Activated T-cell treated with anti-CD3 and anti-CD28 coated beads for 48 hours (primary cell): Measurements from ENCODE around the gene WDR86.

Experiments
- DNase-seq: peaks from one replicate; pipeline ENCODE4 v3.0.0-alpha.2; 2020; ENCODE audit warnings: low read depth

Gene WDR86

DNA sequence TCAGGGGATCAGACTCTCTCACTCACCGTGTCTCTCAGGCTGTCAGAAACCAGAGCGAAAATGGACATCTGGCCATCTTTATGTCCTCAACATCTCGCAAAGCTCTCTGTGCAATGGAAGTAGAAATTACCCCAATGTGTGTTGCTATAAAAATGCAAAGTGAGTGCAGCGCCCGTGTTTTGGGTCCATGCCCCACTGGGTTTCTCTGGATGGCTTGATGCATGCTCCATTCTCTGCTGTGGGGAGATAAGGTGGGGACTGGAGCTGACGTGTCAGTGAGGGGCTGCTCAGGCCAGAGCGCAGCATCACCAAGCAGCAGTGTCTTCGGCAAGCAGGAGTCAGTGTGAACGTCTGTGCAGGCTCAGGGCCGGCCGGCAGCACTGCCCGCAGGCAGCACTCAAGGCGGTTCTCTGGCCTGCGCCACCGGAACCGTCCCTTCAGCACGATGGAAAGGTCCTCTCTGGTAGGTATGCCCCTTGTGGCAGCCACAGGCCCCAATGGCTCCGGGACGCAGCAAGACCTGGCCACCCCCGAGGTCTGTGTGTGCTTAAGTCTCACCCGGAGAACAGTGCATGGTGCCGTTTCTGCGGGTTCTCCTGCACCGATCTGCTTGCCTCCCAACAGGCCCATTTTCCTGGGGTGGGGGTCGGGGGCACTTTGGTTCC lies 30.2 kb downstream of the WDR86 start:
- no peak for DNase-seq

DNA sequence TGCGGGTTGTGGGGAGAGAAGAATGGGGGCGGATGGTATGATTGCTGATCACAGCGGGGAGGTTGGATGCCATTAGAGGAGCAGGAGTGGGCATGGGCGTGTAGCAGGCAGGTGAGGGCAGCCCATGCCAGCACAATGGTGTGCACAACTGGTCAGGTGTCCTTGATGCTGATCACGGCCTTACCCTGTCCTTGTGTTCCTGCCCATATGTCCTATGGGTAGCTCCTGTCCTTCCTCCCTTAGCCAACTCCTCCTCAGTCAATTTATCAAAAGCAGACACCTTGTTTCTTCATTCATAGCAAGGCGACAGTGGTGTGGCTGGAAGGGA lies 30.7 kb downstream of the WDR86 start:
- no peak for DNase-seq

DNA sequence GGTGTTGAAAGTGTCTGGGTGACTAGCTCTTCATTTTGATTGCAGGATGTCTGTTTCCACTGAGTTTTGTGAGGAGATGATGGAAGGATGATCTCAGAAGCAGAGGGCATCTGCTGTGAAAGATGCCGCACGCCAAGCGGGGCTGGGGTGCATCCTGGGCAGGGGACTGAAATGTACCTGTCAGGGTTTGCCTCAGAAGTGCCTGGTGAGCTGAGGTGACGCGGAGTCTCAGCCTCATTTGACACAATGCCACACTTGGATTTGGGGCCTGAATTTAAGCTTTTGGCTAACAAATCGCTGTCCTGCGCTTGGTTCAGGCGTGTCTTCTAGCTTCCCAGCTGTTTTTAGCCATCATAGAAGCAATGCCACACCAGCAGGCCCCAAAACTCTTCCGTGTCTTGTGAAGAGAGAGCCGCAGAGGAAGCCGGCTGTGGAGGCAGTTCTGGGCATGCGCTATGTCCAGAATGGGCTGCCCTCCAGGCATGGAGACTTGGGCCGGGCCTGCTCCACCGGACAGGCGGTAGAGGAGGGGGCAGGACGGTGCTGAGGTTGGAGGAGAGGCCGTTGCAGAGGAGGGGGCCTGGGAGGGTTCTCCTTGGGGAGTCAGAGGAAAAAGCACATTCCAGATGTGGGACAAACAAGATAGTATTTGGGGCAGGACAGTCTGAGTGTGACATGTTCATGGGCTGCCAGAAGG lies 31.2 kb downstream of the WDR86 start:
- DNase-seq, result no peak

DNA sequence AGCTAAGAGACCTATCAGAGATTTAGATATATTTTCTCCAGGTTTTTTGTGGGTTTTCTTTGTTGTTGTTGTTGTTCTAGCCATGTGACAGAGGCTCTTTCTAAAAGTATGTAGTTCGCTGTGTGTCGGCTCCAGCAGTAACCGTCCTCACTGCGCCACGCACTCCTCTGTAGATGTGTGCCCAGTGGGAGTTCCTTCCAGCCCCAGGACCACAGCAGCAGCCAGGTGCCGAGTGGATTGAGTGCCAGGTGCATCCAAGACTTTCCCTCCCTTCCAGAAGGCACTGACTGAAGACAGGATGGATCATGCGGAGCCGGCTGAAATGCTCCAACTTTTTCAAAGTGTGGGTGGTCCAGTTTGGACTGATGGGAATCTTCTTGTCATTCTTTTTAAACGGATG lies 31.8 kb downstream of the WDR86 start:
- no peak for DNase-seq

DNA sequence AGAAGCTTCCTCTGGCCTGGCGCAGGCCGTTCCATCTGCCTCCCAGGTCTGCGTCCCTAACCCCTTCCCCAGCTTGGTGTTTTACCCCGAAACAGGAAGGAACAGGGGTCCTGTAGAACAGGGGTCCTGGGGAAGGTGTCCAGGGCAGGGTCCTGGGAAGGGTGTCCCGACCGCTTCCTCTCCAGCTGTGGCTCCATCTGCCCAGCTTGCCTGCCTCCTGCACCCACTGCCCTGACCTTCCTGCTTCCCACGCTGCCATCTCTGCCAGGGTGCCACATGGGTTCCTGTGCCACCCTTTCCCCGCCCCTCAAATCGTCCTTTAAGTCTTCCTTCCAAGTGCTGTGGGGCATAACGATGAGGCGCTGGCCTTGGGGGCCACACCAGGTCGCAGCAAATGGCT lies 32.4 kb downstream of the WDR86 start:
- DNase-seq, result no peak

DNA sequence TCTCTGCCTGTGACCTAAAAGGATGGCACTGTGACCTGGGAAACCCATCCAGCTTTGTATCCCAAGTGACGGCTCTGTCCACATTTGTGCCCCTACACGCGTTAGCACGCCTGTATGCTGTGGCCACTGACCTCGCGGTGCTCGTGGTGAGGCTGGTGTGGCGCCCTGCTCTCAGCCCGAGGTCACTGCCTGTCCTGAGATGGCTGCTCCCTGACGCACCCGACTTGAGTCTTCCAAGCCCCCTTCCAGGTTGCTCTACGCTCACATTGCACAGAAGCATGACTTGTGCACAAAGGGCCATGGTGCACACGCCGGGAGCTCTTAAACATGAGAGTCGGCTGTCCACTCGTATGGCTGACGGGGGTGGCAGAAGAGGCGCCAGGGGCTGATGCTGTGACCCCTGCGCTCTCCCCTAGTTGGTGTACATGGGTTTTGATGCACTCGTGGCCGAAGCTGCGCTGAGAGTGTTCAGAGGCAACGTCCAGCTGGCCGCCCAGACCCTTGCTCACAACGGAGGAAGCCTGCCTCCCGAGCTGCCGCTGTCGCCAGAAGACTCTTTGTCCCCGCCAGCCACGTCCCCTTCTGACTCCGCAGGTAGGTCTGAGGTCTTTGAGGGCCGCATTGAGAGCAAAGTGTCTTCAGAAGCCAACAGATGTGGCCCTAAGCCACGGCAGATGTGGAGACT lies 33.5 kb downstream of the WDR86 start:
- no peak for DNase-seq

DNA sequence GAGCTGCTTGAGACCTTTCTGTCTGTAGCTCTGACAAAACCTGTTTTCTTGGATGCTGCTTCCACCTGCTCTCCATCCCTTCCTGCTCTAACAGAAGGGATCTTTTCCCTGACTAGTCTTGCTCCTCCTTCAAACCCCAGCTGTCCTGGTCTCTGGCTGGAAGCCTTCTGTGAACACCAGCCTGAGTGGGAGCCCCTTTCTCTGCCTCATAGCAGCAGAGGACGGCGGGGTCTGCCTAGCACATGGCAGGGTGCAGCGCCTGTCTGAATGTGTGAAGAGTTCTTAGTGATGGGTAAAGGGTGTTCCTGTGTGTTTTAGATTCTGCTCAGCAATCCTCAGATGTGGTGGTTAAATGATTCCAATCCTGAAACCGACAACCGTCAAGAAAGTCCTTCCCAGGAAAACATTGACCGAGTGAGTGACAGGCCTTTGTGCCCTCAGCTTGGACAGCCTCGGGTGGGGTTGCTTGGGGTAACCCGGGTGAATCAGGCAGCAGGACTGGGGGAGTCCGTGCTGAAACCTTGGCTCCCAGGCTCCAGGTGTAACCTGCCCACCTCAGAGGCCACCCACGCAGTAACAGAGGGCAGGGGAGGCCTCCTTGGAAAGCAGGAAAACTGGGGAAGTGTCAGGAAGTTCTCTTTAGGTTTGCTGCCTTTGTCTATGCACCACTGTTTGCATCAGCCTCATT lies 34.2 kb downstream of the WDR86 start:
- no peak for DNase-seq

DNA sequence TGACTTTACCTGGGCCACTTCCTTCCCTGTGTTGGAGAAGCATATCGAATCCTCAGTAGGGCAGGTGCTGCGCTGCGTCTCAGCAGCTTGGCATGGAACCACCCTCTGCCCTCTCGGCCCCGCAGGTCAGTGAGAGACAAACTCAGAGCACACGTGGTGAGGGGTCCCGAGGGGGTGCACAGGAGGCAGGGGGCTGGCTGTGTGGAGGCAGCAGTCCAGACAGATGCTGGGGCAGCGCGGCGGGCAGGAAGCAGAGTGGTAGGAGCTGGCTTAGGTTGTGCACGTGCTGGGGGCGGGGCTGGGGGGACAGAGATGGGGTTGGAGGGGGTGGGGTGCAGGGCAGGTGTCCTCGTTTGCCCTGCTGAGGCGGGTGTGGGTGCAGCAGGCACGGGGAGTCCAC lies 35.1 kb downstream of the WDR86 start:
- DNase-seq, result no peak

DNA sequence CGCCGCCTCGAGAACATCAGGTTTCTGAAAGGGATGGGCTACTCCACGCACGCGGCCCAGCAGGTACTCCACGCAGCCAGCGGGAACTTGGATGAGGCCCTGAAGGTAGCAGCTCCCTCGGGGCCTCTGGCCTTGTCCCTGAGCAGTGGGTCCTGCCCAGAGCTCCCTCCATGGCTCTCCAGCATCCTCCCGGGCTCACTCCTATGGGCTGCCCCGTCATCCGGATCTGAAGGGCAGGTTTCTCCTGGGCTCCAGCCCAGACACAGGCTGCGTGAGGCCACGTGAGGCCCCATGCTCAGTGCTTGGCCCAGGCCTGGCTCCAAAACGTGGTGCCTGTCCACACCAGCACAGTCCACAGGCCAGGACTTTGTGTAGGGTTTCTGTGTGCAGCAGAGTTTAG lies 35.7 kb downstream of the WDR86 start:
- no peak for DNase-seq

DNA sequence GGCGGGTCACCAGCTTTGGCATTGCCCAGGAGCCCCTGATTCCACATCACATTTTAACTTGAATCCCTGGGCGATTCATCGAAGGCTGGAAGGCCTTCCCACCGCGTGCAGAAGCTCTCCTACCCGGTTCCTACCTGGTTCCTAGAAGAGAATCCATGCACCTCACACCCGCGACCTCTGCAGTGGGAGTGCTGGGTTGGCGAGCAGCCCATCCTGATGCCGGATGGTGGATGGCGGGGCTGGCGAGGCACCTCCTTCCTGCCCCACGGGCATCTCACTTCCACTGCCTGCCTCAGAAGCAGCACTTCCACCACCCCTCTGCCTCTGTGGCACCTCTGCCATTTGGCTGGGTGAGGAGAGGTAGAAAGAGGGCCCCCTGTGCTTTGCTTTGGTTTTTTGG lies 36.2 kb downstream of the WDR86 start:
- DNase-seq, result no peak

DNA sequence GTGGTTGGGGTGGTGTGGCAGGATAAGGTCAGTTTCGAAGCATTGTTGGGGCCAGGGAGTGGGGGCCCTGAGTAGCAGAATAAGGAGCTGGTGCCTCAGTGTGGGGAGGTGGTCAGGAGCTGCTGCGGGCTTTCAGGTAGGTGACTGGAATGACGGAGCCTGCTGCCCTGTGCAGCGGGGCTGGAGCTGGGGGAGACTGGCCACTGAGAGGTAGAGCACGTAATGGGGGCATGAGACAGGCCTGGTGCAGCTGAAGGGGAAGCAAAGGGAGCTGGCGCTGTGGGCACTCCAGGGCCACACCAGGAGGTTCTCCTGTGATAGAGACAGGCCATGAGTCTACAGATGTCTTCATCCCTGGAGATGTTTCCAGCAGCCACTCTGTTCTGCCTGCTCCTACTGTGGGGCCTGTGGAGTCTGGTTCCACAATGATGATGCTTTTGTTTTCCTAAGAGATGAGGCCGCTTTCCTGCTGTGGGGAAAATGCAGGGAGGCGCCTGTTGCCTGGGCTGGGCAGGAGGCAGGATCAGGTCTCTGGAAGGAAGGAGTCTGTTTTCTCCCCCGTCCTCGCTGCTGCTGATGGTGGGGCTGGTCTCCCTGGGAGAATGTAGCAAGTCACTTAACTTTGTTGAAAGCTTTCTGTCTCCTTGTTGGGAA lies 37.1 kb downstream of the WDR86 start:
- no peak for DNase-seq

DNA sequence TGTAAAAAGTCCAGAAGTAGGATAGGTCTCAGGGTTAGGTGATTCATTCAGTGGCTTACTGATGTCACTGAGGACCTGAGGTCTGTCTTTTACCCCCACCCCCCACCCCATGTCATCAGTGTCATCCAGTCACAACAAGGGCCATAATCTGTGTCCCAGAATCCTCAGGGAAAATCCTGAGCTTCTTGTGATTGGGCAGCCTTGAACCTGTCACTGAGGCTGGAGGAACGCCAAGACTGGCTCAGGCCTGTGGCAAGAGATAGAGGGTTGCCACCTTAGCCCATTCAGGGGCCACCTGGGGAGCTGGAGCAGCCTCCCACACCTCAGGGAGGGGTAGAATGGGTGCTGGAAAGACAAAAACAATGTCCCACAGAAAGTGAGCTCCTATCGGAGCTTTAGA lies 38.6 kb downstream of the WDR86 start:
- DNase-seq, result no peak

DNA sequence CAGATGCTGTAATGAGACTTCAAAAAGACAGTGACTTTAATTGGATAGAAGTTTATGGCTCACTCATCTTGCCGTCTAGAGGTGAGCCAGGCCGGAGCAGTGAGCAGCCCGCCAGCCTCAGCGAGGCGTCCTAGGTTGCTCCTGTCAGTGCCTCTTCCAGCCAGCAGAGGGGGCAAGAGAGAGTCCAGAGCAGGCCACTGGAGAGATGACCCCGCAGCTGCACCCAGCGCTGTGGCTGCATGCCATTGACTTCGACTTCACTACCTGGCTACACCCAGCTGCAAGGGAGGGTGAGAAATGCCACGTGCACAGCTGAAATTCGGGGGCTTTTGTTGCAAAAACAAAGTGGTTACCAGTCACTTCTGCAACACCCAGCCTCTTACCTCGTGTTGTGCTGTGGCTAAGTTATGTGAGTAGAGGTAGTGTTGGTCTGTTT lies 41.7 kb downstream of the WDR86 start:
- peak; percentile 67 for DNase-seq

DNA sequence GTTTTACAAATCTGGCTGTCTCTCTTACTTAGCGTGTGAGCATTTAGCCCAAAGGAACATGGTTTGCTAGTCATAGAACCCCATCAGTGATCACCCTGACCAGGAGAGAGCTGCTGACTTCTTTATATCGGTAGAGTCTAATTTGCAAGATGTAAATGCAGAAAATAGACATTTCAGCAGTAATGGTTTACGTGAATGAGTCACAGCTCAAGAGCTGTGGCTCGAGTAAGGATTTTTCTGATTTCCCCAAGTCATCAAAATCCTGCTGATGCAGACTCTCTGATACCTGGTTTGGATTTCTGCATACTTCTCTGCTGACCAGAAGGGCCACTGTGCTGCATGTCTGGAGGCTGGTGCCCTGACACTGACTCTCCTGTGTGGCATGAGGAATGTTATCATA lies 42.6 kb downstream of the WDR86 start:
- no peak for DNase-seq

DNA sequence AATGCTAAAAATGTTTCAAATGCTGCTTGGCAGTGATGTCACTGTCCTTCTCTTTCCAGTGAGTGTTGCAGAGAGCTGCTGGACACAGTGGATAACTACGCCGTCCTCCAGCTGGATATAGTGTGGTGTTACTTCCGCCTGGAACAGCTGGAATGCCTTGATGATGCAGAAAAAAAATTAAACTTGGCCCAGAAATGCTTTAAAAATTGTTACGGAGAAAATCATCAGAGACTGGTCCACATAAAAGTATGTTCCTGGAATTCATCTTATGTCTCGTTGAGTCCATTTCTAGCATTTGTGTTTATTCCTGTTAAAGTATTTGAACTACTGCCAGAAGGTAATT lies 43.0 kb downstream of the WDR86 start:
- no peak for DNase-seq

DNA sequence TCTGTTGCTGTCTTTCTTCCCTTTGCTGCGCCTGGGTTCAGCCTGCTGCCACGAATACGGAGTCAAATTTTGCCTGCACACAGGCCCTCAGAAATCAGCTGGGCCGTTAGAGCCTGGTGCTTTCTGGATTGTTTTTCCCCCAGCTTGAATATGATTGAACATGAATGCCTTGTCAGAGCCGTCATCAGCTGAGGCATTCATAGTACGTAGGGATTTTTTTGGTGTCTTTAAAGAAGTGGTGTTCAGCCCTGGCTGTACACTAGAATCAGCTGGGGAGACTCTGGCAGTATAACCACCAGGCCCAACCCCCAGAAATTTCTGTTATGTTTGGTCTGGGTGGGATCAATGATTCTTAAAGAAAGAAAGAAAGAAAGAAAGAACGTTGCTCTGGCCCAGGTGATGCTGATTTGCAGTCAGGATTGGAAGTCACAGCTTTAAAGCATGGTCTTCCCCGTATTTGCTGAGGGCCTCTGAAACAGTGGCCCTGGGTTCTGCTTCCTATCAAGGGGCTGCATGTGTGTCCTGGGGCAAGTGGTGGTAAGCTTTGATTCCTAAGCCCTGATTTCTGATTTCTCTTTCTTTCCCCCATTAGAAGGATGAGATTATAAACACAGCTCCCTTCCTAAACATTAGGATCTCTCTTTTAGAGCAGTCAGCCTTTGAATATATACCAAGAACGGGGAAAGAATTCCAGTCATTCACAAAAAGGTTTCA lies 43.5 kb downstream of the WDR86 start:
- DNase-seq, result no peak

DNA sequence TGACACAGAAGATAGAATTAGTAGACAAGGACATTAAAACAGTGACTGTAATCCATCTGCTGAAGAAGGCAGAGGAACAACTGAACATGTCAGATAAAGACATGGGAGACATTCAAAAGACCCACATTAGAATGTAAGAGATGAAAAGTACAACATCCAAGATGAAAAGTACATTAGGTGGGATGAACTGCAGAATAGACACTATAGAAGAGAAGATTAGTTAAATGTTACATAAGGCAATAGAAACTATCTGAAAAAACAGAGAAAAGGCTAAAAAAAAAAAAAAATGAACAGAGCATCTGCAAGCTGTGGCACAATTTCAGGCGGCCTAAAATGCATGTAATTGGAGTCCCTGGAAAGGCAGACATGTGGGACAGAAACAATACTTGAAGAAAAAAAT lies 46.7 kb downstream of the WDR86 start:
- no peak for DNase-seq

DNA sequence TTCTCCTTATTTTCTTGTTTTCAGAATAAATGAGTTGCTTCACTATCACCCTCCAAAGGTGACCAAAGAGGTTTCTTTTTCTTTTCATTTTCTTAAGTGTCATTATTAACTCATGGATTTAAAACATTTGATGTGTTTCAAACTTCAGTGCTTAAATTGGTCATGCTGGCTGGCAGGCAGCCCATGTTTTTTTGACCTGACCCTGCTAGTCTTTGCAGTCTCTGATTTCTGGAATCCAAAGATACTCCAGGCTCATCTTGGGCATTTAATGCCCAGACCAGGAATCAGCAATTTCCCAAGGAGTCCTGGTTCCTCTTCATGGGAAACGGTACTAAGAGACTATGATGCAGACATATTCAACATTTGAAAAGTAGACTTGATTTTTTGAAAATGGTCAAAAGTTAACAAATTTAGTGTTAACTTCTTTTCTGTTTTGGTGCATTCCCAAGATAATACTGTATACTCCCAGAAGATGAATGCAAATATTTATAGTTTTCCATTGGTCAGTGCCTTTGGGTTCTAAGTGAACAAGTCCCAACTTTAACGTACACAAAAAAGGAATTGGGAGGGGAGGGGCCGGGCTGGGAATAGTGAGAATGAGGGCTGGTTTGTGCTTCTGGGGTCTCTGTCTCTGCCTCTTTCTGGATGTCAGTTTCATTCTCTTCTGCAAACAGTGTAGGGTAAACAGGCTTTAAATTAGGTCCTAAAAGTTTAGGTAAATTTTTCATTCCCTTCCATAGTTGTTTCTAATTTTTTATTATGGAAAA lies 48.5 kb downstream of the WDR86 start:
- no peak for DNase-seq

DNA sequence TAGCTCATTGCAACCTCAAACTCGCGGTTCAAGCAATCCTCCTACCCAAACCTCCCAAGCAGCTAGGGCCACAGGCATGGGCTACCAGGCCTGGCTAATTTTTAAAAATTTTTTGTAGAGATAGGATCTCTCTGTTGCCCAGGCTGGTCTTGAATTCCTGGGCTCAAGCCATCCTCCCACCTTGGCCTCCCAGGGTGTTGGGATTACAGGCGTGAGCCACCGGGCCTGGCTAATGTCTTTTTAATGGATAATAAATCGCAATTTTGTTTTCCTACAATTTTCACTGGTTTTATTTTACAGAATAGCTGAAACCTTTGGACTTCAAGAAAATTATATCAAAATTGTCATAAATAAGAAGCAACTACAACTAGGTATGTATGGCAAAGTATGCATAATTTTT lies 57.3 kb downstream of the WDR86 start:
- no peak for DNase-seq

DNA sequence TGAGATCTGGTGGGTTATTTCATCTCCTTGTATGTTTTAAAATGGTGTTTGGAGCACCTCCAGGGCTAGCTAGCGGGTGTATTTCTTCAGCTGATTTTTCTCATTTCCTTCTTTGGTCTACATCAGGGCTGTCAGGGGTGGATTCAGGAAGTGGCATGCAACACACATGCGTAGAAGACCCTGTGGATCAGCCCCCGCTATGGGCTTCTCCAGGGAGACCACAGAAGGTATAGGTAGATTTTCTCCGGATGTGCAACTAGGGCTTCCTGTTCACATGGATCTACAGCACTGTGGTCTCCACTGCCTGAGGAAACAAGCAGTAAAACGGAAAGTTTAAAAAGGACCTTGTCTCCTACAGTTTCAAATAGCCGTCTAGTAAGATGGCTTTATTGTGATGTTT lies 57.9 kb downstream of the WDR86 start:
- peak; percentile 15 for DNase-seq

DNA sequence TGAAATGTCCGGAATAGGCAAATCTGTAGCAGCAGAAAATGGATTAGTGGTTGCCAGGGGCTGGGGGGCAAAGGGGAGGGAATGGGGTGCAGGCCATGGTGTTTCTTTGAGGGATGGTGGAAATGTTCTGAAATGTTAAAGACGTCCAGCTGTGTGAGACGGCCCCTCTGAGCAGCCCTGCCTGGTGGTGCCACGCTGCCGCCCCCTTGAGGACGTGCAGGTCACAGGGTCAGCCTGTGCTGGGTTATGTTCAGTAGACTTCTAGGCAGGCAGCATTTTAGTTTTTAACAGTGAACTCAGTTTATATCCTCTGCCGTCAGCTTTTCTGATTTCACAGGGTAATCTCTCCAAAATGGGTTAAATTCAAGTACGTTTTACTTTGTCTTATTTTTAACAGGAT lies 58.8 kb downstream of the WDR86 start:
- DNase-seq, result peak; percentile 50
